Muscle layer of duodenum (tissue), 2 donors: ENCODE measurements around the gene ECM1.

ENCODE experiments used
- H3K27ac ChIP-seq: one replicate; pipeline ENCODE4 v1.7.0; 2013; ENCODE audit warnings: mild to moderate bottlenecking, low read length
- H3K27me3 ChIP-seq: one replicate; pipeline ENCODE4 v1.7.0; 2013; ENCODE audit warnings: low read depth, mild to moderate bottlenecking, control low read depth, low read length
- H3K36me3 ChIP-seq, 2 donors: one replicate each; pipeline ENCODE4 v1.7.0; 2013; ENCODE audit warnings: low read length in 2 of 2, control low read depth in 1 of 2, mild to moderate bottlenecking in 1 of 2; ENCODE audit not compliant: insufficient read depth in 2 of 2, control insufficient read depth in 1 of 2
- H3K4me1 ChIP-seq, 2 donors: one replicate each; pipeline ENCODE4 v1.7.0; 2013; ENCODE audit warnings: low read length in 2 of 2, mild to moderate bottlenecking in 2 of 2, control low read depth in 1 of 2, moderate library complexity in 1 of 2; ENCODE audit not compliant: insufficient read depth in 2 of 2, control insufficient read depth in 1 of 2
- H3K4me3 ChIP-seq, 2 donors: one replicate each; pipeline ENCODE4 v1.7.0; 2013; ENCODE audit warnings: low read length in 2 of 2, low read depth in 1 of 2, mild to moderate bottlenecking in 1 of 2
- H3K9me3 ChIP-seq, 2 donors: one replicate each; pipeline ENCODE4 v1.7.0; 2013; ENCODE audit warnings: low read length in 2 of 2, control low read depth in 1 of 2, mild to moderate bottlenecking in 1 of 2; ENCODE audit not compliant: control insufficient read depth in 1 of 2
- donor health status: healthy.

Gene ECM1

DNA sequence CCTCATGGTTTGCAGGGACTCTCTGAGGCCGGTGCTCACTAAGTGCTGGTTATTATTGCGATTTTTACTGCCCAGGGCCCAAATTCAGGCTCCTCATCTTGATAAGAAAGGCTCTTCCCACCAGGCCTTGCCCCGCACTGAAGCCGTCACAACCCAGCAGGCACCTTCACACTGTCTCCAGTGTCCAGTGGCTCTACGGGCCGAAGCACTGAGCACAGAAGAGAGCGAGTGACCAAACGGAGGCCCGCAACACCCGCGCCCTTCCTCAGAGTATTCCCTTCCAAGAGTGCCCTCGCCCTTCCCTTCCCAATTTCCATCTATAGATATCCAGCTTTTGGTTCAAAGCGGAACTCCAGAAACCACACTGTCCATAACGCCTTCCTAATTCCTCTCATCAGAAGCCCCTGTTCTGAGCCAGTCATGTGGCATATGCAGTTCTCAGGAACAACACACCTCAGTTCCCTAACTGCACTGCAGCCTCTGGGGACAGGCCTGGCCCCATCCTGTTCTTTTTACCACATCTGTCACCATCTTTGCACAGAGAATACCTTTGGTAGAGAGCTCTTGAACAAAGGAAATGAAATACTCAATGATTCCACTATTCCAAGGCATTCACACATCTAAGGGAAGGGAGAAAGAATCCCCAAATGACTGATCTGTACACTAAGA lies 22.7 kb downstream of the ECM1 start:
- no peaks in the 10 kb centered on the region for H3K9me3 ChIP-seq
- peaks cover 8 to 23% of the 10 kb centered on the region in 2 donors for H3K4me1 ChIP-seq
- no peaks in the 10 kb centered on the region for H3K27me3 ChIP-seq
- no peak overlapping the region for H3K27ac ChIP-seq
- no peaks in the 10 kb centered on the region for H3K36me3 ChIP-seq
- no peak overlapping the region for H3K4me3 ChIP-seq

DNA sequence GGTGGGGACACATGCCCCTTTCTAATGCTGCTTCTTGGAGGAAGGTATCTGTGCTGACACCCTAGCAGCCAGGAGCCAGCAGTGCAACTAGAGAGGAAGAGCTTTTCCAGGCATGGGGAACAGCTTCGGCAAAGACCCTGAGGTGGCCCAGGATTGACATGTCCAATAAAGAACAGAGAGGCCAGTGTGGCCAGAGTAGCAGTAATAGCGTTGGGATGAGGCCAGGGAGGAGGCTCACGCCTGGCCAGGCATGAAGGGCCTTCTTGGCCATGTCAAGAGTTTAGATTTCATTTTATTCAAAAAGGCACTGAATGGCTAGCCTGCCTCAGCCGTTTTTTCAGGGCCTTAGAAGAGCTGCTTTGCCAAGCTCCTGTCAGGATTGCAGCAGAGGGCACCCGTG lies 25.0 kb downstream of the ECM1 start:
- H3K4me3 ChIP-seq, result peak overlapping the region in 1 of 2 donors; percentile 16
- H3K4me1 ChIP-seq, result peaks cover 8 to 30% of the 10 kb centered on the region in 2 donors
- no peaks in the 10 kb centered on the region for H3K27me3 ChIP-seq
- no peaks in the 10 kb centered on the region for H3K9me3 ChIP-seq
- peak overlapping the region; percentile 88 for H3K27ac ChIP-seq
- H3K36me3 ChIP-seq, result no peaks in the 10 kb centered on the region

- H3K4me1 ChIP-seq, result peaks cover 14 to 36% of the 10 kb centered on the region in 2 donors
Observed at GRCh38 chr1:150534002-150534401, 26.1 kb downstream of the ECM1 start.

GRCh38 chr1:150535511-150536287 lies 27.8 kb downstream of the ECM1 start:
- no peaks in the 10 kb centered on the region for H3K9me3 ChIP-seq
- no peak overlapping the region for H3K4me3 ChIP-seq
- H3K27ac ChIP-seq, result no peak overlapping the region
- no peaks in the 10 kb centered on the region for H3K27me3 ChIP-seq
- H3K36me3 ChIP-seq, result no peaks in the 10 kb centered on the region
- peaks cover 11 to 30% of the 10 kb centered on the region in 2 donors for H3K4me1 ChIP-seq

More at GRCh38 chr1:150534002-150534401, 26.1 kb downstream of the ECM1 start:
- H3K4me3 ChIP-seq, result no peak overlapping the region
- no peaks in the 10 kb centered on the region for H3K36me3 ChIP-seq
- no peaks in the 10 kb centered on the region for H3K27me3 ChIP-seq
- H3K9me3 ChIP-seq, result no peaks in the 10 kb centered on the region
- no peak overlapping the region for H3K27ac ChIP-seq

DNA sequence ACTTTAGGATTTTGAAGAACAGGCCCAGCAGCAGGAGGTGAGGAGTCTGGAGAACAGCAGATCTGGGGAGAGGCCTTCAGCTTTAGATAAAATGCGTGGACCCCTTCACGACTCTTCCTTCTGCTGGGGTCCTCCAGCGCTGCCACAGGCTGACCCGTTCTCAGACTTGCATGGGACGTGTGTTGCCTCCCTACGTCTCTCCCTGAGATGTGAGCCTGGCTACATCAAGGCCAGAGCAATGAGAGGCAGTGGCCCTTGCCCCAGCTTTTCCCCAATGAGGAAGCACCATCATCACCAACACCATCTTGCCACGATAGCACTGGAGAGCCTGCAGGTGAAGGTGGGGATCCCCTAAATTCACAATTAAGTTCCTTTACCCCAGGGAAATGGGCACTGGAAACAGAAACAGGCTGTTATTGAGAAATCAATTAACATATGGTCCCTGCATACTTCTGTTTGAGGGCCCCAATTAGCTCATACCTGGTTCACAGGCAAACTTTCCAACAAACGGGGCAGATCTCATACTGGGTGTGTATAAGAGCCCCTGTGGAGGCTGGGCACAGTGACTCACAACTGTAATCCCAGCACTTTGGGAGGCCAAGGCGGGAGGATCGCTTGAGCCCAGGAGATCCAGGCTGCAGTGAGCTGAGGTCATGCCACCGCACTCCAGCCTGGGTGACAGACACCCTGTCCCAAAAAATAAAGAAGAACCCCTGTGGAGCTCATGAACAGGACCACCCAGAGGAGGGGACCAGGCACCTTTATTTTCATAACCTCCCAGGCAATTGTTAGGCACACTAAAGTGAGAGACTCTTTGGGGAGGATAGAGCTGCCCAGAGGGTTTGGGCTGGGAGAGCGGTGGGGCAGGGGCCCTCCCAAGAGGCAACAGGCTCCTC lies 29.2 kb downstream of the ECM1 start:
- Histone ChIP-seq H3K36me3 (no peaks in the 10 kb centered on the region), H3K4me1 (peaks cover 11 to 30% of the 10 kb centered on the region in 2 donors), H3K27me3 (no peaks in the 10 kb centered on the region), H3K9me3 (no peaks in the 10 kb centered on the region), H3K27ac (peak overlapping the region; percentile 45), H3K4me3 (no peak overlapping the region)

- no peak overlapping the region for H3K4me3 ChIP-seq
- no peaks in the 10 kb centered on the region for H3K36me3 ChIP-seq
- H3K27me3 ChIP-seq, result no peaks in the 10 kb centered on the region
- no peaks in the 10 kb centered on the region for H3K9me3 ChIP-seq
- H3K4me1 ChIP-seq, result peaks cover 7 to 26% of the 10 kb centered on the region in 2 donors
- peak overlapping the region; percentile 45 for H3K27ac ChIP-seq
Observed at GRCh38 chr1:150537732-150538684, 30.1 kb downstream of the ECM1 start.

DNA sequence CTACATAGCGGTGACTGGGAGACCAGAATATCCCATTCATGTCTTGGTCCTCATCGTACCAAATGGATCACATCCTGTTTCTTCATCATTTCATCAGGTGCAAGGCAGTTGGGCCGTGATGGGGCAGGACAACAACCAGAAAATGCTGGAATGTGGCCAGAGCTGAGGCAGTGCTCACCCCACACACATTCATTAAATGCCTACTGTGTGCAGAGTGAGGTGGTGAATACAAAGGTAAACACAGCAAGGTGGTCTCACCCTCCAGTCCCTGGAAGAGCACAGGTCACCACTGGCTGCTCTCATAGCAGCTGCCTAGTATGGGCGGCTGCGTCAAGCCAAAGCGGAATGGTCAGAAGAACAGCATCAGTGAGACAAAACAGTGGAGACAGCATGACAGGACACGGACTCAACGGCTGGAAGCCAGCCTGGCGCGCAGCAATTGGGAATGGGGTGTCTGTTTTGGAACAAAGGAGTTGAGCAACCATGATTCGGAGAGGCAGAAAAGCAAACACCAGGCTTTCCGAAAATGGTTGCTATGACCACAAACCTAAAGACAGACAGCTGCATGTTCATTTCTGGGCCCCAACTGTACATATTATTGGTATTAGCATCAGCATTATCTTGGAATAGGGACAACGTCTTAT lies 35.7 kb downstream of the ECM1 start:
- Histone ChIP-seq H3K9me3 (no peaks in the 10 kb centered on the region), H3K27ac (no peak overlapping the region), H3K4me3 (no peak overlapping the region), H3K36me3 (no peaks in the 10 kb centered on the region), H3K4me1 (peaks cover under 1 to 5% of the 10 kb centered on the region in 2 donors), H3K27me3 (no peaks in the 10 kb centered on the region)

DNA sequence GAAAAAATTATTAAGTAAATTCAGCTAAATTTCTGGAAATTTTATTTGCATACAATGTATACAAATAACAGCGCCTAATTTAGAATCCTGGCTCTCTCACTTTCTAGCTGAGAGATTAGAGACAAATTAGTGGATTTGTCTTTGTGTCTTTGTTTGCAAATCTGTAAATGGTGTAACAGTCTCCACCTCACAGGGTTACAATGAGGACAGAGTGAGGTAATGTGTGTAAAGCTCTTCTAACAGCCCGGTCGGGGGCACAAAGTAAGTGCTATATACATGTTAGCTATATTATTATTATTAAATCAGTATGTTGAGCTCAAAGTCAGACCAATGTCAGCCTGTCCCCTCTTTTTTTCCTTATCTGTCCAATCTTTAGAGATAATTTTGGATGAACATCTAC lies 36.3 kb downstream of the ECM1 start:
- Histone ChIP-seq H3K27ac (no peak overlapping the region), H3K4me3 (no peak overlapping the region), H3K36me3 (no peaks in the 10 kb centered on the region), H3K9me3 (no peaks in the 10 kb centered on the region), H3K4me1 (no peaks in the 10 kb centered on the region), H3K27me3 (no peaks in the 10 kb centered on the region)

DNA sequence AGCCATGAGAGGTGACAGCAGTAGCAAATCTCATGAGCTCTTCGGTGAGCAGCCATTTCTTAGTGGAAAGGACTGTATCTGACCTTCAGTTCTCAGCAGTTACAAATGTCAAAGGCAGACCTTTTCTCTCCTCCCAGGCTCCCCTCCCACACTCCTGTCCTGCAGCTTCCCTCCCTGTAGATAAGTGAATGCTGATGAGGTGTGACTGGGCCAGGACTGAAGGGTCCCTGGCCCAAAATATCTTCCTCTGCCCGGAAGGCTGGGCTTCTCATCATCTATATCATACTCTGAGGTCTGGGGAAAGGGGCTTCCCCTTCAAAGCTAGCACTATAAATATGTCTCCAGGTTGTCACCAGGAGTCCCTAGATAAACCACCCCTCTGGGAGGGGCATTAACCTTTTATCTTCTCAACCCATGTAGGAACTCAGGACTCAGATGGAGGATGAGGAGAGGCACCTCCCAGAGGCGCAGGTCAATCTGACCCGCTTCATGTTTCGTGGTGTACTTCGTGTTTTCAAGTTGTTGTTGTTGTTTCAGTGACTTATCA lies 37.6 kb downstream of the ECM1 start:
- Histone ChIP-seq H3K27me3 (no peaks in the 10 kb centered on the region), H3K27ac (no peak overlapping the region), H3K36me3 (no peaks in the 10 kb centered on the region), H3K4me3 (no peak overlapping the region), H3K9me3 (no peaks in the 10 kb centered on the region), H3K4me1 (peaks cover 0 to 4% of the 10 kb centered on the region in 2 donors)
